ENCODE data around the gene PFN4. TPM values are rescaled to one million over a fixed set of nuclear protein-coding genes. Genes with fewer than 3 reads are reported as not detected.

PFN4 gene
- total RNA-seq, 4 donors from 2014 or later = not detected

DNA sequence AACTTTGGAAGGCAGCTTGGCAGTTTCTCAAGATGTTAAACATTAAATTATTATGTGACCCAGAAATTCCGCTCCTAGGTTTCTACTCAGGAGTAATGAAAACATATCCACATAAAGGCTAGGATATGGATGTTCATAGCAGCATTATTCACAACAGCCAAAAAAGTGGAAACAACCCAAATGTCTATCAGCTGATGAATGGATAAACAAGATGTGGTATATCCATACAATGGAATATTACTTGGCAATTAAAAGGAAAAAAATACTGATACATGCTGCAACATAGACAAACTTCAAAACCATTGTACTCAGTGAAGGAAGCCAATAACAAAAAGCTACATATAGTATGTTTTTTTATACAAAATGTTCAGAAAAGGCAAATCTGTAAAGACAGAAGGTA, 39.4 kb upstream of the PFN4 start:
- no peak for DNase-seq
- H3K36me3 ChIP-seq = no peaks in the 10 kb centered on the region
- H3K4me3 ChIP-seq = no peak overlapping the region
- TF ChIP-seq, protein P1, sequence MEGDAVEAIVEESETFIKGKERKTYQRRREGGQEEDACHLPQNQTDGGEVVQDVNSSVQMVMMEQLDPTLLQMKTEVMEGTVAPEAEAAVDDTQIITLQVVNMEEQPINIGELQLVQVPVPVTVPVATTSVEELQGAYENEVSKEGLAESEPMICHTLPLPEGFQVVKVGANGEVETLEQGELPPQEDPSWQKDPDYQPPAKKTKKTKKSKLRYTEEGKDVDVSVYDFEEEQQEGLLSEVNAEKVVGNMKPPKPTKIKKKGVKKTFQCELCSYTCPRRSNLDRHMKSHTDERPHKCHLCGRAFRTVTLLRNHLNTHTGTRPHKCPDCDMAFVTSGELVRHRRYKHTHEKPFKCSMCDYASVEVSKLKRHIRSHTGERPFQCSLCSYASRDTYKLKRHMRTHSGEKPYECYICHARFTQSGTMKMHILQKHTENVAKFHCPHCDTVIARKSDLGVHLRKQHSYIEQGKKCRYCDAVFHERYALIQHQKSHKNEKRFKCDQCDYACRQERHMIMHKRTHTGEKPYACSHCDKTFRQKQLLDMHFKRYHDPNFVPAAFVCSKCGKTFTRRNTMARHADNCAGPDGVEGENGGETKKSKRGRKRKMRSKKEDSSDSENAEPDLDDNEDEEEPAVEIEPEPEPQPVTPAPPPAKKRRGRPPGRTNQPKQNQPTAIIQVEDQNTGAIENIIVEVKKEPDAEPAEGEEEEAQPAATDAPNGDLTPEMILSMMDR (IDR thresholded peaks at IDR 0.05) = no peak
- H3K27ac ChIP-seq = no peak overlapping the region
- no peaks in the 10 kb centered on the region for H3K9me3 ChIP-seq
- H3K27me3 ChIP-seq = no peaks in the 10 kb centered on the region
- no peaks in the 10 kb centered on the region for H3K4me1 ChIP-seq

DNA sequence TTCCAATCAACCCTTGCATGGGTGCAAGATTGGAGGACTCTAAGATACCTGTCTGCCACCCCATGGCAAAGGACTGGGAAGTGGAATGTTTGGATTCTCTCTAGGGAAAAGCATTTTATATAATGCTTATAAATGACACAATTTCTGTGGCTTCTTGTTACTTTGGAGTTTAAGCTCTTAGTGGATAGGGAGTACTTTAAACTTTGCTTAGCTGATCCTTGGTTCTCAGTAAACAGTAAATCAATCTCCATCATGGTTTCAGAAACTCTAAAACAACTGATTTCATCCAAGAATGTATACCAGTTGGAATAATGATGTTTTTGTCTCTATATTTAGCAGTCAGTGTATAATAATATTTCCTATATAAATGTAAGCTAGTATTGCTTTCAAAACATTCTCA, 37.6 kb upstream of the PFN4 start:
- Histone ChIP-seq H3K4me1 (no peaks in the 10 kb centered on the region), H3K27me3 (no peaks in the 10 kb centered on the region), H3K4me3 (no peak overlapping the region), H3K36me3 (no peaks in the 10 kb centered on the region), H3K9me3 (no peaks in the 10 kb centered on the region), H3K27ac (no peak overlapping the region)
- no peak for DNase-seq
- TF ChIP-seq POLR2A (IDR thresholded peaks at IDR 0.05) = no peak
- TF ChIP-seq, protein P1 (IDR thresholded peaks at IDR 0.05) = no peak

DNA sequence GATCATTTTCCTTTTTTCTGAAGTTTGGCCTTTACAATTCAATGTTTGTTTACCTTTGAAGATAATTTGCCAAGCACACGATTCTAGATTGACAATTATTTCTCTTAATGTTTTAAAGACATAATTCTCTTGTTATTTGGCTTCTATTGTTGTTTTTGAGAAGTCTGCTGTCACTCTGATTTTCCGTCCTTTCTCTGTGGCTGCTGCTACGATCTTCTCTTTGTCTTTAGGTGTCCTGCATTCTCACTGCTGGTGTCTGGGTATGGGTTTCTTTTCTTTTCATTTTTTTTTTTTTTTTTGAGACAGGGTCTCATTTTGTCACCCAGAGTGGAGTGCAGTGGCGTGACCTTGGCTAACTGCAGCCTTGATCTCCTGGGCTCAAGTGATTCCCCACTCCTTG, 36.6 kb upstream of the PFN4 start:
- H3K9me3 ChIP-seq = no peaks in the 10 kb centered on the region
- TF ChIP-seq, protein P1 (IDR thresholded peaks at IDR 0.05) = no peak
- TF ChIP-seq POLR2A (IDR thresholded peaks at IDR 0.05) = no peak
- H3K27me3 ChIP-seq = no peaks in the 10 kb centered on the region
- no peaks in the 10 kb centered on the region for H3K36me3 ChIP-seq
- H3K4me1 ChIP-seq = no peaks in the 10 kb centered on the region
- no peak for DNase-seq
- H3K27ac ChIP-seq = no peak overlapping the region
- no peak overlapping the region for H3K4me3 ChIP-seq

DNA sequence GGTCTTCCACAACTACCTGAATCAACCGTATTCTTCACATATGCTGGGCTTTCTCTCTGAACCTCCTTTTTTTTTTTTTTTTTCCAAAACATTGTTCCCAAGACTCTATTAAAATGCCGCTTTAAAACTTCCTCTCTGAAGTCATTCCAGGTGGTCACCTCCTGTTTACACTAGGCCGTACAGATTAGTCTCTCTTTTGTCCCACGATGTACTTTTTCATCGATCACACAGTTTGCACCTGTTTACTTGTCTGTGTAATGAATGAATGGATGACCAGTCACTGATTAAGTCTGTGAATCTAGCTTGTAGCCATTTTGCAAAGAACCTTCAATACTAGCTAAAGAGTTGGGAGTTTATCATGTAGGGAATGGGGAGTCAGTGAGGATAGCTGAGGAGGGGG, 35.0 kb upstream of the PFN4 start:
- Histone ChIP-seq H3K4me1 (no peaks in the 10 kb centered on the region), H3K4me3 (no peak overlapping the region), H3K36me3 (no peaks in the 10 kb centered on the region), H3K27ac (no peak overlapping the region), H3K27me3 (no peaks in the 10 kb centered on the region), H3K9me3 (no peaks in the 10 kb centered on the region)
- TF ChIP-seq, protein P1 (IDR thresholded peaks at IDR 0.05) = no peak
- no peak for TF ChIP-seq POLR2A (IDR thresholded peaks at IDR 0.05)
- no peak for DNase-seq

DNA sequence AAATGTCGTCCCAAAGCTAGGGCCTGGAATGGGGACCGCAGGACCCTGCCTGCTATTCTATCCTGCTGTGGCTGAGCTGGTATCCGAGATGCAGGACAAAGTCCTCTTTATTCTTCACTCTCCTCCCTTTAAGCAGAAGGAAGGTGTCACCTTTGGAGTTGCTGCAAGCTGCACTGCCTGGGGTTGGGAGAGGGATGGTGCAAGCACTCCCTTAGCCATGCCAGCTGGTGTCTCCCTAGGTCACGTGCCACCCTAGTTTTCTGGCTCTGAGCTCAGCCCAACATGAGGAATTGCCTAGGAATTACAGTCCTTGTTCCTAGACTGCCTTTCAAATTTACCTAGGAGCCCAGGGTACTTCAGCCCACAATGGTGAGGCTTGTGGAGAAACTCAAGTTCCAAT, 30.3 kb upstream of the PFN4 start:
- Histone ChIP-seq H3K27ac (no peak overlapping the region), H3K27me3 (no peaks in the 10 kb centered on the region), H3K9me3 (no peaks in the 10 kb centered on the region), H3K4me1 (no peaks in the 10 kb centered on the region), H3K4me3 (no peak overlapping the region), H3K36me3 (no peaks in the 10 kb centered on the region)
- no peak for DNase-seq
- no peak for TF ChIP-seq POLR2A (IDR thresholded peaks at IDR 0.05)
- TF ChIP-seq, protein P1 (IDR thresholded peaks at IDR 0.05) = no peak

Data from Peyer's patch (tissue), 4 donors.